Sigmoid colon (tissue), 7 donors: ENCODE data around the gene BET1L. TPM values are rescaled to one million over a fixed set of nuclear protein-coding genes. Genes with fewer than 3 reads are reported as not detected.

Source experiments
- DNase-seq: peaks from one replicate; pipeline ENCODE4 v3.0.0-alpha.2; 2019
- H3K27ac ChIP-seq, 4 donors: fragments of 200-600 bp; sonication (generic); one replicate each; pipeline ENCODE4 v1.5.1; 2016 to 2019; ENCODE audit warnings: mild to moderate bottlenecking in 1 of 4
- H3K27me3 ChIP-seq, 3 donors: fragments of 200-600 bp; sonication (generic); one replicate each; pipeline ENCODE4 v1.5.1; 2019; ENCODE audit warnings: mild to moderate bottlenecking in 1 of 3
- H3K36me3 ChIP-seq, 4 donors: fragments of 200-600 bp; sonication (generic); one replicate each; pipeline ENCODE4 v1.5.1; 2016 to 2019
- H3K4me1 ChIP-seq, 4 donors: fragments of 200-600 bp; sonication (generic); one replicate each; pipeline ENCODE4 v1.5.1; 2017 to 2019
- H3K4me3 ChIP-seq, 4 donors: fragments of 200-600 bp; sonication (generic); one replicate each; pipeline ENCODE4 v1.5.1; 2017 to 2019; ENCODE audit warnings: mild to moderate bottlenecking in 2 of 4, moderate library complexity in 1 of 4
- H3K9me3 ChIP-seq, 4 donors: fragments of 200-600 bp in 3 of 4; sonication (generic) in 3 of 4; one replicate each; pipeline versions ENCODE4 v1.5.1 to v1.6.1; 2013 to 2019
- CTCF ChIP-seq, 4 experiments: fragments of 450-650 bp in 3 of 4; fragments of 200-600 bp in 1 of 4; IDR thresholded peaks; one replicate each; pipeline ENCODE4 v1.5.1; 2016 to 2019; ENCODE audit warnings: antibody characterized with exemption in 4 of 4, mild to moderate bottlenecking in 3 of 4, moderate library complexity in 2 of 4
- EP300 ChIP-seq, 4 donors: sonication (generic); formaldehyde crosslinking; IDR thresholded peaks; one replicate each; pipeline ENCODE4 v1.6.1; 2017; ENCODE audit warnings: antibody characterized with exemption in 4 of 4
- POLR2A ChIP-seq, 2 donors: fragments of 450-650 bp; IDR thresholded peaks; one replicate each; pipeline ENCODE4 v1.6.1; 2016; ENCODE audit warnings: antibody characterized with exemption in 2 of 2, mild to moderate bottlenecking in 2 of 2, moderate library complexity in 2 of 2
- POLR2AphosphoS5 ChIP-seq, 4 donors: sonication (generic); formaldehyde crosslinking; IDR thresholded peaks; one replicate each; pipeline ENCODE4 v1.6.1; 2017; ENCODE audit warnings: antibody characterized with exemption in 4 of 4
- WGBS, 2 donors: extraction: QIAGEN DNeasy Blood & Tissue Kit; methylation state at CpG; one replicate each; pipeline ENCODE4 v1.1.7; 2013; 5-methylcytosine and 5-hydroxymethylcytosine counted together
- intact Hi-C: fragments of 100-400 bp; cut with DNase I; formaldehyde crosslinking; loops from one replicate; pipeline ENCODE4 v1.15.1; 2023
- polyA plus RNA-seq, 3 donors: library from polyadenylated mRNA; stranded (reverse); fragments of 200-250 nt; gene quantifications; one replicate each; pipeline ENCODE4 v1.2.3, GENCODE V29; 2013
- total RNA-seq, 4 donors: library from RNA; depleted of rRNA; stranded (reverse); fragments of >200 nt; gene quantifications; one replicate each; pipeline ENCODE4 v1.1.0, GENCODE V29; 2016
- donor health status: healthy with polysubstance abuse.
- donor health status: Bipolar disorder and iron deficiency.
- donor health status: healthy.

Gene BET1L
- total and polyA plus RNA-seq, 7 donors: 22.8 to 48.1 (median 29.6) TPM

GRCh38 chr11:205221-206001 lies 1.8 kb downstream of the BET1L start:
- TF ChIP-seq EP300 (IDR thresholded peaks at IDR 0.05): no peak
- no peak for TF ChIP-seq POLR2A (IDR thresholded peaks at IDR 0.05)
- TF ChIP-seq CTCF (IDR thresholded peaks at IDR 0.05): no peak
- no peak for TF ChIP-seq POLR2AphosphoS5 (IDR thresholded peaks at IDR 0.05)
- Histone ChIP-seq H3K9me3 (no peaks in the 10 kb centered on the region), H3K4me1 (peaks cover 0 to 55% (median 38%) of the 10 kb centered on the region in 4 donors), H3K4me3 (peak overlapping the region in 2 of 4 donors; percentile 85 to 86), H3K27ac (peak overlapping the region in 1 of 4 donors; percentile 99), H3K36me3 (peaks cover 15 to 55% (median 24%) of the 10 kb centered on the region in 4 donors), H3K27me3 (no peaks in the 10 kb centered on the region)
- intact Hi-C loops: loop anchor here (5.0 kb wide), 4 partner anchors 102 to 302 kb away; partner anchors contain the start of genes IFITM2 and RNH1
- 92 to 93% methylated on average over 16 of the region's 16 CpGs for WGBS, 2 donors
- peak; percentile 58 for DNase-seq

- 85 to 92% methylated on average over 12 of the region's 12 CpGs for WGBS, 2 donors
- H3K4me1 ChIP-seq: peaks cover 0 to 47% (median 30%) of the 10 kb centered on the region in 4 donors
- H3K4me3 ChIP-seq: no peak overlapping the region
- no peak overlapping the region for H3K27ac ChIP-seq
- TF ChIP-seq POLR2A (IDR thresholded peaks at IDR 0.05): no peak
- no peak for TF ChIP-seq POLR2AphosphoS5 (IDR thresholded peaks at IDR 0.05)
- TF ChIP-seq EP300 (IDR thresholded peaks at IDR 0.05): no peak
- TF ChIP-seq CTCF (IDR thresholded peaks at IDR 0.05): no peak
- peaks cover 15 to 54% (median 22%) of the 10 kb centered on the region in 4 donors for H3K36me3 ChIP-seq
- no peaks in the 10 kb centered on the region for H3K27me3 ChIP-seq
- DNase-seq: peak; percentile 62
- no peaks in the 10 kb centered on the region for H3K9me3 ChIP-seq
- intact Hi-C loops: loop anchor here (5.0 kb wide), 4 partner anchors 103 to 303 kb away; partner anchors contain the start of genes IFITM2 and RNH1
Observed at GRCh38 chr11:204587-205109, 2.6 kb downstream of the BET1L start.

GRCh38 chr11:203945-204586 lies 3.1 kb downstream of the BET1L start:
- peaks cover 0 to 41% (median 24%) of the 10 kb centered on the region in 4 donors for H3K4me1 ChIP-seq
- H3K9me3 ChIP-seq: no peaks in the 10 kb centered on the region
- no peak overlapping the region for H3K27ac ChIP-seq
- H3K36me3 ChIP-seq: peaks cover 15 to 51% (median 21%) of the 10 kb centered on the region in 4 donors
- no peak overlapping the region for H3K4me3 ChIP-seq
- TF ChIP-seq POLR2AphosphoS5 (IDR thresholded peaks at IDR 0.05) (no peak), EP300 (IDR thresholded peaks at IDR 0.05) (no peak), CTCF (IDR thresholded peaks at IDR 0.05) (no peak), POLR2A (IDR thresholded peaks at IDR 0.05) (no peak)
- intact Hi-C loops: no loop called here
- H3K27me3 ChIP-seq: no peaks in the 10 kb centered on the region
- WGBS, 2 donors: 95 to 96% methylated on average over 4 of the region's 4 CpGs
- DNase-seq: peak; percentile 58

- intact Hi-C loops: no loop called here
- H3K4me1 ChIP-seq: peaks cover 0 to 39% (median 24%) of the 10 kb centered on the region in 4 donors
- DNase-seq: no peak
- peaks cover 15 to 51% (median 21%) of the 10 kb centered on the region in 4 donors for H3K36me3 ChIP-seq
- no peak for TF ChIP-seq CTCF (IDR thresholded peaks at IDR 0.05)
- no peak for TF ChIP-seq POLR2A (IDR thresholded peaks at IDR 0.05)
- TF ChIP-seq POLR2AphosphoS5 (IDR thresholded peaks at IDR 0.05): no peak
- TF ChIP-seq EP300 (IDR thresholded peaks at IDR 0.05): no peak
- H3K4me3 ChIP-seq: no peak overlapping the region
- H3K27me3 ChIP-seq: no peaks in the 10 kb centered on the region
- no peaks in the 10 kb centered on the region for H3K9me3 ChIP-seq
- 90 to 92% methylated on average over 7 of the region's 7 CpGs for WGBS, 2 donors
- no peak overlapping the region for H3K27ac ChIP-seq
Observed at GRCh38 chr11:203056-203944, 3.9 kb downstream of the BET1L start.
